HepG2 (cell line): ENCODE measurements around the gene FUOM. TPM values are rescaled to one million over a fixed set of nuclear protein-coding genes. Genes with fewer than 3 reads are reported as not detected.
A peak's percentile ranks its signal among the peaks of the same experiment; 100 is the strongest.

Experiments
- ATAC-seq: fragments of 200-7000 bp; cut with Tn5 transposase; 3 replicates; pipeline ENCODE4 v1.9.1; 2020; ENCODE audit warnings: mild to moderate bottlenecking, moderate library complexity
- BruUV-seq: library from RNA; stranded (reverse); fragments of 400-500 nt; replicated peaks from 2 replicates; lab custom pipeline; 2021; lab: Mats Ljungman, UMichigan
- CTCF ChIA-PET: fragments of 300-600 bp; formaldehyde crosslinking; extraction: SDS; loops from one replicate; lab custom pipeline; 2021; ENCODE audit warnings: low total read pairs, inconsistent platforms, low intra/inter-chr PET ratio; lab: Yijun Ruan, JAX
- POLR2A ChIA-PET: fragments of 350-600 bp; sonication (Branson Sonifier 250); formaldehyde crosslinking; loops from one replicate; lab custom pipeline; 2020; ENCODE audit warnings: antibody characterized with exemption, inconsistent platforms; lab: Yijun Ruan, JAX
- DNase-seq: peaks from one replicate; pipeline ENCODE4 v3.0.0-alpha.2; 2015; ENCODE audit warnings: low spot score
- FAIRE-seq: peaks from 3 replicates; lab custom pipeline; 2011; peaks lifted over from hg19 to GRCh38; lab: Jason Lieb, UNC
- H2AFZ ChIP-seq: one replicate; pipeline ENCODE4 v1.6.1; 2011; ENCODE audit warnings: low read length, inconsistent platforms
- H3K27ac ChIP-seq: fragments of 300-600 bp; 3 replicates; pipeline ENCODE4 v1.8.0; 2011; ENCODE audit warnings: mixed run types, mild to moderate bottlenecking, mixed read lengths, low read length, inconsistent platforms; ENCODE audit not compliant: insufficient read depth; ENCODE audit errors: extremely low read length
- H3K27me3 ChIP-seq, 2 experiments: fragments of 200-600 bp in 1 of 2; 2 replicates in 1 of 2; 3 replicates in 1 of 2; pipeline versions ENCODE4 v1.6.0 to v1.8.0; 2011; ENCODE audit warnings: low read length in 2 of 2, mild to moderate bottlenecking in 2 of 2, moderate library complexity in 2 of 2, inconsistent platforms in 1 of 2; ENCODE audit not compliant: insufficient read depth in 2 of 2, control insufficient read depth in 1 of 2
- H3K36me3 ChIP-seq, 2 experiments: fragments of 200-600 bp in 1 of 2; replicated peaks in 1 of 2; 2 replicates in 1 of 2; 3 replicates in 1 of 2; pipeline versions ENCODE4 v1.5.1 to v1.8.0; 2011; ENCODE audit warnings: low read length in 2 of 2, inconsistent platforms in 1 of 2; ENCODE audit not compliant: insufficient read depth in 2 of 2, control insufficient read depth in 1 of 2
- H3K4me1 ChIP-seq: 2 replicates; pipeline ENCODE4 v1.5.1; 2012; ENCODE audit warnings: low read length, inconsistent platforms; ENCODE audit not compliant: insufficient read depth
- H3K4me2 ChIP-seq: 2 replicates; pipeline ENCODE4 v1.6.0; 2011; ENCODE audit warnings: low read depth, low read length, inconsistent platforms
- H3K4me3 ChIP-seq, 3 experiments: fragments of 200-600 bp in 1 of 3; sonication (generic), shearing (Covaris generic) in 1 of 3; replicated peaks in 1 of 3; 2 replicates each; pipeline ENCODE4 v1.5.1; 2011 to 2016; ENCODE audit warnings: low read length in 3 of 3, inconsistent platforms in 2 of 3, low read depth in 2 of 3, mild to moderate bottlenecking in 2 of 3, control low read depth in 1 of 3, mixed read lengths in 1 of 3; ENCODE audit not compliant: insufficient read depth in 1 of 3
- H3K79me2 ChIP-seq: one replicate; pipeline ENCODE4 v1.6.1; 2011; ENCODE audit warnings: low read length, inconsistent platforms; ENCODE audit not compliant: insufficient read depth
- H3K9ac ChIP-seq: 2 replicates; pipeline ENCODE4 v1.6.0; 2011; ENCODE audit warnings: mild to moderate bottlenecking, low read depth, low read length, inconsistent platforms; ENCODE audit not compliant: insufficient read depth
- H3K9me3 ChIP-seq: 2 replicates; pipeline ENCODE4 v1.5.1; 2012; ENCODE audit warnings: mild to moderate bottlenecking, low read length
- H4K20me1 ChIP-seq: 2 replicates; pipeline ENCODE4 v1.6.0; 2011; ENCODE audit warnings: inconsistent platforms, mild to moderate bottlenecking, low read length, moderate library complexity; ENCODE audit not compliant: insufficient read depth
- CREB1 ChIP-seq, 2 experiments: fragments of 450-650 bp in 1 of 2; IDR thresholded peaks; 2 replicates each; pipeline ENCODE4 v1.6.1; 2016 to 2017; ENCODE audit warnings: control low read depth in 1 of 2, mild to moderate bottlenecking in 1 of 2, missing compliant biosample characterization in 1 of 2, missing genetic modification characterization in 1 of 2
- HNRNPL ChIP-seq: fragments of 200-400 bp; formaldehyde crosslinking; IDR thresholded peaks from 2 replicates; pipeline ENCODE4 v1.6.1; 2017; ENCODE audit warnings: mild to moderate bottlenecking, low read depth, low read length
- NFAT5 ChIP-seq: sonication (generic); formaldehyde crosslinking; IDR thresholded peaks from 2 replicates; pipeline ENCODE4 v1.4.0; 2020; ENCODE audit warnings: missing genetic modification reagents
- SP4 ChIP-seq: sonication (generic); formaldehyde crosslinking; IDR thresholded peaks from 2 replicates; pipeline ENCODE4 v1.8.1; 2023; ENCODE audit warnings: mild to moderate bottlenecking, missing genetic modification reagents
- ZNF570 ChIP-seq: sonication (generic); formaldehyde crosslinking; IDR thresholded peaks from 2 replicates; pipeline ENCODE4 v1.4.0; 2020; ENCODE audit warnings: mild to moderate bottlenecking, missing genetic modification reagents, borderline replicate concordance
- ZNF616 ChIP-seq: sonication (generic); formaldehyde crosslinking; IDR thresholded peaks from 2 replicates; pipeline ENCODE4 v1.5.0; 2020; ENCODE audit warnings: low read depth, mild to moderate bottlenecking, missing genetic modification reagents
- WGBS: methylation state at CpG from one replicate; pipeline ENCODE4 v1.1.6; 2017; ENCODE audit warnings: low lambda C conversion rate; 5-methylcytosine and 5-hydroxymethylcytosine counted together
- in situ Hi-C: cut with HindIII; loops from 2 replicates; pipeline ENCODE4 v1.10.0; 2017; ENCODE audit warnings: low pct_unique_long_range_greater_than_20kb; ENCODE audit not compliant: extremely low pct_ligation_motif_present
- intact Hi-C: fragments of 100-400 bp; cut with micrococcal nuclease; formaldehyde crosslinking; loops from one replicate; pipeline ENCODE4 v1.10.0; 2022; ENCODE audit not compliant: unreplicated experiment
- polyA plus RNA-seq, 8 experiments: library from polyadenylated mRNA; depleted of rRNA in 3 of 8; stranded (reverse) in 7 of 8; unstranded in 1 of 8; fragments of >200 nt; fragmentation: Illumina TruSeq in 4 of 8; extraction: Trizol in 4 of 8; gene quantifications; 2 replicates each; pipeline versions ENCODE4 v1.2.1 to v1.2.3, GENCODE V29; 2011 to 2016; ENCODE audit warnings: low read depth in 4 of 8, missing spikeins in 1 of 8, mixed read lengths in 1 of 8; ENCODE audit not compliant: insufficient read depth in 1 of 8
- total RNA-seq, 5 experiments: library from RNA; depleted of rRNA; stranded (reverse); fragments of >200 nt; fragmentation: Illumina TruSeq; extraction: Trizol; gene quantifications; 2 replicates each; pipeline ENCODE4 v1.2.3, GENCODE V29; 2016; ENCODE audit warnings: low read depth in 1 of 5
- TF ChIP-seq, protein P1 (sequence below): sonication (generic); formaldehyde crosslinking; IDR thresholded peaks from 2 replicates; pipeline ENCODE4 v1.4.0; 2020; ENCODE audit warnings: missing genetic modification reagents
- TF ChIP-seq, protein P2 (sequence below): sonication (generic); formaldehyde crosslinking; IDR thresholded peaks from 2 replicates; pipeline ENCODE4 v1.5.1; 2020; ENCODE audit warnings: missing genetic modification reagents, mild to moderate bottlenecking, borderline replicate concordance

FUOM gene
- total and polyA plus RNA-seq, 2 of the 13 experiments (the other 11 are each of a cell fraction or from before 2014, with no cell fraction given), result 27.5 to 60.4 TPM

GRCh38 chr10:133335246-133336117, 22.3 kb downstream of the FUOM start (continued):
- TF ChIP-seq CREB1 (IDR thresholded peaks at IDR 0.05), result peak; percentile 58
- TF ChIP-seq CREB1 (CRISPR knock-in tag; IDR thresholded peaks at IDR 0.05), result no peak
- no peak for TF ChIP-seq SP4 (CRISPR knock-in tag)

DNA sequence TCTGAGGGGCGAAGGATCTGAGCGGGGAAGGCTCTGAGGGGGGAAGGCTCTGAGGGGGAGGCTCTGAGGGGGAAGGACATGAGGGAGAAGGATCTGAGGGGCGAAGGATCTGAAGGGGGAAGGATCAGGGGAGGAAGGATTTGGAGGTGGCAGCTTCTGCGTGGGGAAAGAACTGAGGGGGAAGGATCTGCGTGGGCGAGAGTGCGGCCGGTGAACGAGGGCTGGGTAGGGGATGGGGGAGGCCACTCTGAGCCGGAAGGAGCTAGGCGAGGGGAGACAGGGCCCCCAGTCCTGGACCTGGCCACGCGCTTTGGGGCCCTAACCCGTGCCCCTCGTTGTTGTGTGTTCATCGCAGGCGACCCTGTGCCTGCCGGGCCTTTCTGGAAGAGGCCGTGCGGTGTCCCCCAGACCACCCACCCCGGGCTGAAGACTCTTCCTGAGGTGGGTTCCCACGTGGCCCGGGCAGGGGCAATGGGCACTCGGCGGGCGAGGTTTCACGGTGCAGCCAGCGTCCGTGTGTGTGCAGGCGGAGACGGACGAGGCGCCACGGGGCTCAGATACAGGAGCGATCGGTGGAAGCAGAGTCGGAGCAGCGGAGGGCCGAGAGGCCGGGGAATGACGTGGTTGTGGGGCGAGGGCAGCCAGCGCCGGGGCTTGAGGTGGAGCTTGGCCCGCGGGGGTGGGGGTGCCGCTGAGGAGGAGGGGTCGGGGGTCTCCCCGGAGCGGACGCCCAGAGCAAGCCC, 23.1 kb downstream of the FUOM start:
- no peak overlapping the region for H3K27ac ChIP-seq
- no peaks in the 10 kb centered on the region for H4K20me1 ChIP-seq
- ChIA-PET POLR2A (interaction anchor here (1.0 kb wide), 1 partner anchor 23 kb away, joined by 3 read pairs; the partner anchor contains the start of gene FUOM), CTCF (no interaction called here)
- intact Hi-C loops, result no loop called here
- no peak overlapping the region for H2AFZ ChIP-seq
- H3K79me2 ChIP-seq, result no peaks in the 10 kb centered on the region
- H3K27me3 ChIP-seq, result peaks cover 6 to 61% of the 10 kb centered on the region in 2 experiments; a peak in 4 of 5 replicates
- peak overlapping the region; percentile 64 for H3K4me2 ChIP-seq
- peak overlapping the region; percentile 19 to 72 (median 42); a peak in 4 of 6 replicates for H3K4me3 ChIP-seq
- FAIRE-seq (no peak), DNase-seq (no peak), ATAC-seq (peak; percentile 66)
- H3K9ac ChIP-seq, result 0 out of 2 replicates have a peak overlapping the region, but pooled peaks have one; percentile 8
- in situ Hi-C loops, result no loop called here
- H3K36me3 ChIP-seq, result no peaks in the 10 kb centered on the region
- peaks cover 22% of the 10 kb centered on the region for H3K4me1 ChIP-seq
- H3K9me3 ChIP-seq, result no peaks in the 10 kb centered on the region
- 9% methylated on average over 32 of the region's 51 CpGs for WGBS
- BruUV-seq, result no TSS peak
- TF ChIP-seq ZNF616, result no peak
- TF ChIP-seq, protein P1, sequence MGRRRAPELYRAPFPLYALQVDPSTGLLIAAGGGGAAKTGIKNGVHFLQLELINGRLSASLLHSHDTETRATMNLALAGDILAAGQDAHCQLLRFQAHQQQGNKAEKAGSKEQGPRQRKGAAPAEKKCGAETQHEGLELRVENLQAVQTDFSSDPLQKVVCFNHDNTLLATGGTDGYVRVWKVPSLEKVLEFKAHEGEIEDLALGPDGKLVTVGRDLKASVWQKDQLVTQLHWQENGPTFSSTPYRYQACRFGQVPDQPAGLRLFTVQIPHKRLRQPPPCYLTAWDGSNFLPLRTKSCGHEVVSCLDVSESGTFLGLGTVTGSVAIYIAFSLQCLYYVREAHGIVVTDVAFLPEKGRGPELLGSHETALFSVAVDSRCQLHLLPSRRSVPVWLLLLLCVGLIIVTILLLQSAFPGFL (CRISPR knock-in tag), result no peak
- TF ChIP-seq, protein P2, sequence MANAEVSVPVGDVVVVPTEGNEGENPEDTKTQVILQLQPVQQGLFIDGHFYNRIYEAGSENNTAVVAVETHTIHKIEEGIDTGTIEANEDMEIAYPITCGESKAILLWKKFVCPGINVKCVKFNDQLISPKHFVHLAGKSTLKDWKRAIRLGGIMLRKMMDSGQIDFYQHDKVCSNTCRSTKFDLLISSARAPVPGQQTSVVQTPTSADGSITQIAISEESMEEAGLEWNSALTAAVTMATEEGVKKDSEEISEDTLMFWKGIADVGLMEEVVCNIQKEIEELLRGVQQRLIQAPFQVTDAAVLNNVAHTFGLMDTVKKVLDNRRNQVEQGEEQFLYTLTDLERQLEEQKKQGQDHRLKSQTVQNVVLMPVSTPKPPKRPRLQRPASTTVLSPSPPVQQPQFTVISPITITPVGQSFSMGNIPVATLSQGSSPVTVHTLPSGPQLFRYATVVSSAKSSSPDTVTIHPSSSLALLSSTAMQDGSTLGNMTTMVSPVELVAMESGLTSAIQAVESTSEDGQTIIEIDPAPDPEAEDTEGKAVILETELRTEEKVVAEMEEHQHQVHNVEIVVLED (CRISPR knock-in tag), result no peak
- no peak for TF ChIP-seq ZNF570 (CRISPR knock-in tag)
- 0 out of 2 replicates have a peak, but pooled peaks have one; percentile 18 for TF ChIP-seq HNRNPL
- TF ChIP-seq NFAT5 (CRISPR knock-in tag), result no peak
